GM21447 (cell line): Measurements from ENCODE around the gene NGDN.

Experiments
- ATAC-seq: cut with Tn5 transposase; IDR thresholded peaks from one replicate; pipeline ENCODE4 v1.9.1; 2021; ENCODE audit not compliant: unreplicated experiment

Gene NGDN

GRCh38 chr14:23468704-23469126 is 788 bp upstream of the NGDN start:
- ATAC-seq, result no peak

- peak; percentile 6 for ATAC-seq
Measured at GRCh38 chr14:23469906-23470403, 452 bp downstream of the NGDN start.

DNA sequence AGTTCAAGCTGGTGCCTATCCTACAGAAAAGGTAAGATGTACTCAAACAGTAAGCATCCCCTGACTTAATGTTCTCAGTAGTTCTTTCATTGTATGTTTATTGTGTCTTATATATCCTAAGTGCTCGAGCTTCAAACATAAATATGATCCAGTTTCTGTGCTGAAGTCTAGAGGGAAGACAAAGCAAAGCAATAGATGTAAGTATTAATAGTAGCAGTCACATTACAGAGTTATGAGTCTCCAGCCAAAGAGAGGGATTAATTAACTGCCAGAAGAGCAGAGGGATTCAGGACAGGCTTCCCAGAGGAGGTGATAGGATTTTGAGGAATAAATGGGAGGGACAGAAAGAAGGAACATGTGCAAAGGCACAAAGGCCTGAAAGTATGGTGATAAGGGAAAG is 1.4 kb downstream of the NGDN start:
- no peak for ATAC-seq

DNA sequence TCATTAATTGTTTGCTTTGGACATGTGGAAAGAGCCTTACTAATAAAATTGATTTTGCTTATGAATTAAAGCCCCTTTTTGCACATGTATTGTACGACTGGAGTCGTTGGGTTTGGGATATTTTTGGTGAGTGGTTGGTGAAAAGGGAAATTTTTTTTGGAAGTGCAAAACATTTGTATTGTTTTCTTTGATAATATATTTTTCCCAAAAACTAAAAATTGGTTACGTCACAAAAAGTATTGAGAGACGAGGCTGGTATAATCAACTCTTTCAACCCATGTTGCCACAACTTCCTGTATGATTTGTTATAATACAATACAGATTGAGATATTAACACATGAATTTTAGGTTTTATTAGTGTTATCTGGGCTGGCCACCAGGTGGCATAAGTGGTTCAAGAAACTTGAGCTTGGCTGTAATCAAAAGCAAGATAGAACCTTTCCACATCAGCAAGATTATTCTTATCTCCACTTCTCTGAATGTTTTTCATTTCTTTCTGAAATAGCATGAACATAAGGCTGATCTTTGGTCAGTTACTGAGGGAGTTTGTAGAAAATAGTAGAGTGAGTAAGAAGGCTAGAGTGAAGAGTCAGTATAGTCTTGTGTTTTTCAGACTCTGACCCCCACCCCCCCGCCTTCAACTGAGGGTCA is 8.7 kb downstream of the NGDN start:
- ATAC-seq, result no peak

DNA sequence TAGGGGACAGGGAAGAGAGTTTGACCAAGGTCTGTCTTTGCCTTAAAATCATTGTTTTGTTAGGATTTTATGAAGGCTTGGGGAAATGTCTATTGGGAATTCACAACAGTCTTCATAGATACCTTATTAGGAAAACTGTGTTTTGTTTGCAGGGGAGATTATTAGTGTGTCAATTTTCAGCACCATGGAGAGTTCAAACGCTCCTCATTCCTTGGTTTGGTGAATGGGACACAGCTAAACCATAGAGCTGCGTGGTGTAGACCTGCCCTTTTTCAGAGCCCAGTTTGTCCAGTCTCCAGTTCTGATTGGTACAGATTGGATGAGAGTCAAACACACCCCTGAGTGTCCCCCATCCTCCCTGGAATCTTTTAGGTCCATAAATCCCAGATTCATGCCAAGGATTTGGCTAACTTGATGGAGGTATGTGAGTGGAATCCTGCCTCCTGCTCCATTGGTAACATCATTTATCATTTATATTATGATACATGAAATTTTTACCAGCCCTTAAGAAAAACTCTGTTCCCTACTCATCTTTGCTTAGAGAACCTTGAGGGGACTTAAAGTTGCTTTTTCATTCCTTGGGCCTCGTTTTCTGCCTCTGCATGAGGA is 12.0 kb downstream of the NGDN start:
- no peak for ATAC-seq

DNA sequence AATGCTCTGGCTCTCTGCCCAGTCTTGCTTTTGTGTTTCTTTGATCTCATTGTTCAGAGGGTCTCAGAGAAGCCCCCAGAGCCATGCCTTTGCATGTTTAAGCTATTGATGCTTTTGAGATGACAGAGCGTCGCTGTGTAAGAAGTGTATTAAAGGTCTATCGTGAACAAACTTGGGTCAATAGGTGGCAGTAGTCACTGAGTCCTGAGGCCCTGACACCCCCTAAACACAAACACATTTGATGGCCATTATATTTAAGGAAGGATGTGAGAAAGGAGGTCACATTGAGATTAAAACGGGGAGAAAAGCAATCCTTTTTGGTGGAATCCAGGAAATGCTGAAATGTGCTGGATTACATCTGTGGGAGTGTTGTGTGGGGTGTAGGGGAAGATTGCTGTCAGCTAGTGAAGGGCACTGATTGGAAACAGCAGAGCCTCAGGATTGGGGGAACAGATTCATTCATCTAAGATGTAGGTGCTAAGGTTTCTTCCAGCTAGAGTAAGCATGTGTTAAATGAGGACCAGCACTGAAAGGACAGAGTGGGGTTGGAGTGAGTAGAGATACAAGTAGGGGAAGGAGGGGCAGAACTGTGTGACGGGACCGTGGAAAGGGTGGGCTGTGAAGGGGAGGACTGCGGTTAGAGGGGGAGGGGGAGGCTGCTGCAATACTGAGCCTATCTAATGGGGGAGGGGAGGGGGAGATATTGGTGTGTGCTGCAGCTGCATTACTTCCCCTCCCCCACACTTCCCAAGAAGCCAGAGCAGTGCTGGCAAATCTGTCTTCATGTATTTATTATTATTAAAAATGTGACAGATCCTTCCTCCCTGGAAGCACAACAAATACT is 12.7 kb downstream of the NGDN start:
- no peak for ATAC-seq

DNA sequence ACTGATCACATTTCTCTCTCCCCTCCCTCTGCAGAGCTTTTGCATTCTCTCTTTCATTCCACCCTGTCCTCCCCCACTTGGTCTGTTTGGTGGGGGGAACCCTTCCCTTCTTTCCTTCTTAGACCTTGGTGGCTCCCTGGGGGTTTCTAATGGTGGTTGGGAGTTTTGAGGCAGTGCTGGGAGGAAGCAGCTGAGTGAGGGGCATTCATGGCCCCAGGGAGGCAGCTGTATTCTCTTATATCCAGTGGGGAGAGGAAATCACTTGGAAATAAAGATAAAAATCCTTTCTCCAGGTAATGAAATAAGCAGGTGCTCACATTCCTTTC is 13.3 kb downstream of the NGDN start:
- ATAC-seq, result no peak

DNA sequence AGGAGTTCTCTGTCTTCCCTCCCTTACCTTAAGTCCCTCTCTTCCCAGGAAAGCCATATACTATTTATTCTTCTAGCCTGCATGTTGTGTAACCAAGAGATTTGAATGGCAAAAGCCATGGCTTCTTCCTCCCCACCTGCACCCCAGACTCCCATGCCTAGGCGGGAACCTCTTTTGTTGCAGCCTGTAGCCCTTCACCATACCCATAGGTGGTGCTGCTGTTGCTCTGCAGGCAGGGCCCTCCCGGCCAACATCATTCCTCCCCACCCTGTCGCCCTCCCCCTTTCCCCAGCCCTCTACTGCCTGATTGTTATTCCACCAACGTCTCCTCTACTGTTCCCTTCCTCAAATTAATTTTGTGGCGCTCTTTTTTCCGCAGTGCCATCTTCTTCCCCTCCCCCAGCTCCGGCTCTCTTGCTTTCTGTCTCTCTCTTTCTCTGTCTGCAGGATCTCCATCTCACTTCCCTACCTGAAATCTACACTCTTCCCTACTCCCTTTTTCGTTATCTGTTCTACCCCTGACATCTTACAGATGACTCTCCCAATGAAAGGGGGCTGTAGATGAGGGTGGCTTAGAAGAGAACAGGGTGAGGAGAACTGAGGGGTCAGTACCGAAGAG is 13.8 kb downstream of the NGDN start:
- ATAC-seq, result no peak

- ATAC-seq, result no peak
Measured at GRCh38 chr14:23485326-23485725, 15.8 kb downstream of the NGDN start.

DNA sequence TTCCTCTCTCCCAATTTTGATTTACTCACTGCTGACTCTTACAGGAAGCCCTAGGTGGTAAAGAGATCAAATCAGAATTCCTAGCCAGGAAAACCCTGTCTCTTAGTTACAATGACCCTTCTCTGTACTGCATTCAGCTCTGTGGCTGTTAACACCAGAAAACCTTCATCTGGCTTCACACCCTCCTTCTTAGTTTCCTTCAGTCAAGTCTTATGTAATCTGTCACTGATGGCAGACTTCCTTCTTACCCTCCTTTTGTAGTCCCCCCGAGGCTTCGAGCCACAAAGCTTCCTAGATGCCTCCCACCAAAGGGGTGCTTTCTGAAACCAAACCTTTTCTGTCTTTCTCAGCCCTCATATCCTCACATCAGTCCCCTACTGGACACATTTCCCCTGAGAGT is 16.5 kb downstream of the NGDN start:
- no peak for ATAC-seq

DNA sequence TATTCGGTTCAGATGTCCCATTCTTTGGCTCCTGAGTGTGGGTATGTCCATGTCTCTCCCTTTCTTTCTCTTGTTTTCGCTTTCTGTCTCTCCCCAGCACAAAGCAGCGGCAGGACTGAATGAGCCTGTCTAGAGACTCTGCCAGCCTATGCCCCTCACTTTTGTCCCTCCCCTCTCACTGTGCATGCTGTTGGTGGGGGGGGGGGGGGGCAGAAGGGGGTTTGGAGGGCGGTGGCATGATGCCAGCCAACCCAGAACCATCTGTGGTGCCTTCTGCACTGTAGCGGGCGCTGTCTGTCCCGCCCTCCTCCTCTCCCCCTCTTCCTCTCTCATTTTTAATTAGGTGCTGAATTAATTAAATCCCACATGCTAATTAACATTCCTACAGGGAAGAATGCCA is 17.7 kb downstream of the NGDN start:
- ATAC-seq, result no peak

GRCh38 chr14:23492618-23493272 is 23.2 kb downstream of the NGDN start:
- ATAC-seq, result no peak

GRCh38 chr14:23494223-23494622 is 24.7 kb downstream of the NGDN start:
- ATAC-seq, result no peak

GRCh38 chr14:23512156-23512555 is 42.7 kb downstream of the NGDN start:
- no peak for ATAC-seq

- ATAC-seq, result no peak
Measured at GRCh38 chr14:23513005-23513817, 43.7 kb downstream of the NGDN start.

GRCh38 chr14:23513818-23514643 is 44.5 kb downstream of the NGDN start:
- ATAC-seq, result no peak

GRCh38 chr14:23514644-23514957 is 45.1 kb downstream of the NGDN start:
- no peak for ATAC-seq

DNA sequence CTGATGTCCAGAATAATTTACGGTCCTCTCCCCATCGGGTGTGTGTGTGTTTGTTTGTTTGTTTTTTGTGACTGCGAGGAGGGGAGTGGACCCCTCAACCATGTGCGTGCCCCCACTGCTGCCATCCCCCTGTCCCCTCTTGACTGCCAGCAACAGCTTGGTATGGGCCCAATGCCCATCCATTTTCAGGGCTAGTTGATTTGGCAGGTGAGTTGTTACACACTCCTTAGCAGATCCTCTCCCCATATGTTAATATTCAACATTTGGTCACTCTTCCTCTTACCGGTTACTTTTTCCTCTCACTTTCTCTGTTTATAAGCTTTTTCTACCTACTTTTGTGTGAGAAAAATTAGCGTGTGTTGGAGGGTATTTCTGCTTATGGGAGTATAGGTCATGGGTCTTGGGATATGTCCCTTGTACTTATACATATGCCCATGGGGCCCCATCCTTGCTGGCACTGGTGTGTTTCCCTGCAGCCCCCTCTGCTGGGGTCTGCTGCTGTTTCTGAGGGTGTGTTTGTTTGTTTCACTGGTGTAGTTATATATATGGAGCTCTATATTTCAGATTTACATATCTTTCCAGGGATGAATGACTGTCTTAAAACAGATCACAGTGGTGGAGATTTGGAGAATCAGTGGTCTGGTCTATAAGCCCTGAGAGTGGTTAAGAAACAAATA is 48.3 kb downstream of the NGDN start:
- ATAC-seq, result no peak

- ATAC-seq, result no peak
Measured at GRCh38 chr14:23518709-23519108, 49.2 kb downstream of the NGDN start.
